Measurements from ENCODE around the gene MAD1L1. TPM values are rescaled to one million over a fixed set of nuclear protein-coding genes. Genes with fewer than 3 reads are reported as not detected.

MAD1L1 gene
- total and polyA plus RNA-seq, 2 of the 4 experiments (the other 2 are of a cell fraction), result 29.0 to 40.9 TPM

DNA sequence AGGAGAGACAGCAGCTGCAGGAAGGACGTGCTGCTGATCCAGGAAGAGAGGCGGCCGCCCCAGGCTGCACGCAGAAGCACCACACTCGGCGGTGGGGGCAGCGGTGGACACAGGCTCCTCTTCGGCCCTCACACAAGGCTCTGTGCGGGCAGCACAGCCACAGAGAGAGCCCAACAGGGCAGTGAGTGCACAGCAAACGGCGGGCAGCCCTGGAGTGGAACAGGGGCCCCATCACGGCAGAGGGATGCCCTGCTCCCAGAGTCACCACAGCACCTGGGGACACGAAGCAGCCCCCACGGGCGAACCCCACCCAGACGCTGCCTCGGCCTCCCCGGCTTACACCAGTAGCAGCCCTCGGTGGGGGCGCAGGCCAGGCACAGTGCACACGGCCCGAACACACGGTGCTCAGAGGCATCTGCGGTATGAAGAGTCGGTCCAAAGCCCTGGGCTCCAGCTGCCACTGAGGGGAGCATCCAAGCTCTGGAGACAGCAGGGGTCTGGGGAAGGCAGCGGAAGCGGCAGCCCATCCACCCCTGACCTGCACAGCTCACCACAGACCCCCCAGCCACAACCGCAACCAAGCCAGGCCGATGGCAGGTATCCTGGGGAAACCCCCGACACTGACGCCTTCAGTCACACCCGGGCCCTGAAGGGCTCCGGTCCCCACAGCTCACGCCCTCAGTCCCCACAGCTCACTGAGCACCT, 26.1 kb upstream of the MAD1L1 start:
- H3K4me1 ChIP-seq (ENCODE audit: control insufficient read depth, insufficient read depth, low read length), result no peaks in the 10 kb centered on the region
- no TSS peak for BruUV-seq (replicated peaks)
- no peak overlapping the region for H2AK9ac ChIP-seq (replicated peaks; ENCODE audit: low read depth, low read length, poor library complexity)
- H3K23ac ChIP-seq (ENCODE audit: low read depth, low read length), result no peak overlapping the region
- H2BK15ac ChIP-seq (ENCODE audit: low read depth, low read length), result no peak overlapping the region
- no peak overlapping the region for H4K8ac ChIP-seq (ENCODE audit: low read depth in 2 of 2, low read length in 2 of 2)
- no peak overlapping the region for H3K4me2 ChIP-seq (ENCODE audit: low read depth, low read length)
- H3K9me3 ChIP-seq (ENCODE audit: control insufficient read depth, insufficient read depth, low read length), result no peaks in the 10 kb centered on the region
- no peak overlapping the region for H2BK5ac ChIP-seq (ENCODE audit: low read depth, low read length, poor library complexity, severe bottlenecking)
- H3K4ac ChIP-seq (ENCODE audit: low read depth, low read length), result no peak overlapping the region
- no peak overlapping the region for H3K9ac ChIP-seq (ENCODE audit: low read depth, low read length)
- ATAC-seq (ENCODE audit: low read depth) (no peak), DNase-seq (no peak)
- in situ Hi-C loops (cut with MboI; ENCODE audit: low sequenced_read_pairs) (no loop called here), dilution Hi-C loops (cut with HindIII; ENCODE audit: low sequenced_read_pairs, unreplicated experiment) (no loop called here), intact Hi-C loops (cut with micrococcal nuclease) (no loop called here)
- 0 out of 4 replicates have a peak, but pooled peaks cover 0 to 10% of the 10 kb centered on the region in 2 experiments for H3K79me1 ChIP-seq (ENCODE audit: low read depth in 1 of 2, low read length in 2 of 2)
- no peak overlapping the region for H3K56ac ChIP-seq (ENCODE audit: extremely low read depth, insufficient read depth, low read length)
- H4K91ac ChIP-seq (ENCODE audit: insufficient read depth, low read depth, low read length), result no peak overlapping the region
- H3K27me3 ChIP-seq (ENCODE audit: control insufficient read depth, insufficient read depth, low read length), result no peaks in the 10 kb centered on the region
- TF ChIP-seq CEBPB (IDR thresholded peaks at IDR 0.05; ENCODE audit: low read depth, low read length) (no peak), POLR2A (IDR thresholded peaks at IDR 0.05; ENCODE audit: low read depth, low read length) (no peak), MXI1 (IDR thresholded peaks at IDR 0.05; ENCODE audit: borderline replicate concordance, low read depth, low read length) (no peak), RCOR1 (IDR thresholded peaks at IDR 0.05; ENCODE audit: insufficient replicate concordance, low read length) (no peak), MAFK (IDR thresholded peaks at IDR 0.05; ENCODE audit: low read depth, low read length) (no peak), MAZ (IDR thresholded peaks at IDR 0.05; ENCODE audit: borderline replicate concordance, low read depth, low read length) (no peak), CHD1 (IDR thresholded peaks at IDR 0.05; ENCODE audit: low read depth, low read length) (no peak), RAD21 (IDR thresholded peaks at IDR 0.05; ENCODE audit: low read length) (no peak), RFX5 (IDR thresholded peaks at IDR 0.05; ENCODE audit: low read depth, low read length) (no peak), NFE2L2 (IDR thresholded peaks at IDR 0.05; ENCODE audit: low read depth, low read length) (no peak)
- TF ChIP-seq, protein P1, sequence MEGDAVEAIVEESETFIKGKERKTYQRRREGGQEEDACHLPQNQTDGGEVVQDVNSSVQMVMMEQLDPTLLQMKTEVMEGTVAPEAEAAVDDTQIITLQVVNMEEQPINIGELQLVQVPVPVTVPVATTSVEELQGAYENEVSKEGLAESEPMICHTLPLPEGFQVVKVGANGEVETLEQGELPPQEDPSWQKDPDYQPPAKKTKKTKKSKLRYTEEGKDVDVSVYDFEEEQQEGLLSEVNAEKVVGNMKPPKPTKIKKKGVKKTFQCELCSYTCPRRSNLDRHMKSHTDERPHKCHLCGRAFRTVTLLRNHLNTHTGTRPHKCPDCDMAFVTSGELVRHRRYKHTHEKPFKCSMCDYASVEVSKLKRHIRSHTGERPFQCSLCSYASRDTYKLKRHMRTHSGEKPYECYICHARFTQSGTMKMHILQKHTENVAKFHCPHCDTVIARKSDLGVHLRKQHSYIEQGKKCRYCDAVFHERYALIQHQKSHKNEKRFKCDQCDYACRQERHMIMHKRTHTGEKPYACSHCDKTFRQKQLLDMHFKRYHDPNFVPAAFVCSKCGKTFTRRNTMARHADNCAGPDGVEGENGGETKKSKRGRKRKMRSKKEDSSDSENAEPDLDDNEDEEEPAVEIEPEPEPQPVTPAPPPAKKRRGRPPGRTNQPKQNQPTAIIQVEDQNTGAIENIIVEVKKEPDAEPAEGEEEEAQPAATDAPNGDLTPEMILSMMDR (conservative IDR thresholded peaks at IDR 0.05; ENCODE audit: low read depth, low read length), result no peak
- TF ChIP-seq, protein P2, sequence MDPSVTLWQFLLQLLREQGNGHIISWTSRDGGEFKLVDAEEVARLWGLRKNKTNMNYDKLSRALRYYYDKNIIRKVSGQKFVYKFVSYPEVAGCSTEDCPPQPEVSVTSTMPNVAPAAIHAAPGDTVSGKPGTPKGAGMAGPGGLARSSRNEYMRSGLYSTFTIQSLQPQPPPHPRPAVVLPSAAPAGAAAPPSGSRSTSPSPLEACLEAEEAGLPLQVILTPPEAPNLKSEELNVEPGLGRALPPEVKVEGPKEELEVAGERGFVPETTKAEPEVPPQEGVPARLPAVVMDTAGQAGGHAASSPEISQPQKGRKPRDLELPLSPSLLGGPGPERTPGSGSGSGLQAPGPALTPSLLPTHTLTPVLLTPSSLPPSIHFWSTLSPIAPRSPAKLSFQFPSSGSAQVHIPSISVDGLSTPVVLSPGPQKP (IDR thresholded peaks at IDR 0.05; ENCODE audit: borderline replicate concordance, low read depth, low read length), result no peak
- TF ChIP-seq, protein P3, sequence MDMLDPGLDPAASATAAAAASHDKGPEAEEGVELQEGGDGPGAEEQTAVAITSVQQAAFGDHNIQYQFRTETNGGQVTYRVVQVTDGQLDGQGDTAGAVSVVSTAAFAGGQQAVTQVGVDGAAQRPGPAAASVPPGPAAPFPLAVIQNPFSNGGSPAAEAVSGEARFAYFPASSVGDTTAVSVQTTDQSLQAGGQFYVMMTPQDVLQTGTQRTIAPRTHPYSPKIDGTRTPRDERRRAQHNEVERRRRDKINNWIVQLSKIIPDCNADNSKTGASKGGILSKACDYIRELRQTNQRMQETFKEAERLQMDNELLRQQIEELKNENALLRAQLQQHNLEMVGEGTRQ (IDR thresholded peaks at IDR 0.05; ENCODE audit: low read depth, low read length), result no peak
- H3K36me3 ChIP-seq (ENCODE audit: control insufficient read depth, insufficient read depth, low read length), result peaks cover 34% of the 10 kb centered on the region
- H3K27ac ChIP-seq (ENCODE audit: insufficient read depth, low read length), result no peak overlapping the region
- POLR2A ChIA-PET (ENCODE audit: unreplicated experiment), result no interaction called here
- 0 out of 2 replicates have a peak, but pooled peaks cover 3% of the 10 kb centered on the region for H3K9me1 ChIP-seq (ENCODE audit: insufficient read depth, low read length)
- H2AFZ ChIP-seq (replicated peaks; ENCODE audit: low read length, poor library complexity), result no peak overlapping the region
- no peak overlapping the region for H2AK5ac ChIP-seq (ENCODE audit: low read depth, low read length)
- WGBS, 2 experiments (ENCODE audit: extremely low coverage in 2 of 2, insufficient read length in 1 of 2), result 97% methylated on average over 20 of the region's 34 CpGs; no CpG with 5 or more reads in 1 of the 2 experiments
- H3K14ac ChIP-seq (replicated peaks; ENCODE audit: low read depth, low read length), result no peak overlapping the region
- no peak overlapping the region for H2BK120ac ChIP-seq (ENCODE audit: low read depth, low read length)
- no peak overlapping the region for H3K4me3 ChIP-seq (ENCODE audit: insufficient read depth, low read depth, low read length)
- CTCF ChIA-PET, result no interaction called here
- no peak overlapping the region for H4K5ac ChIP-seq (ENCODE audit: low read depth, low read length)
- no peak overlapping the region for H2BK20ac ChIP-seq (ENCODE audit: low read depth, low read length)
- H4K20me1 ChIP-seq (ENCODE audit: insufficient read depth, low read length), result peaks cover 7% of the 10 kb centered on the region; the same call in 1 of the 2 replicates
- H3K18ac ChIP-seq (ENCODE audit: low read depth, low read length), result no peak overlapping the region
